Hematopoietic multipotent progenitor cell treated with erythropoietin and hydrocortisone succinate and interleukin-3 and kit ligand, for 17 days (in vitro differentiated cells): Measurements from ENCODE around the gene TSPAN9.

Experiments
- DNase-seq: peaks from one replicate; pipeline ENCODE4 v3.0.0-alpha.2; 2015; ENCODE audit warnings: low spot score

Gene TSPAN9

GRCh38 chr12:3250576-3250975 is 173.4 kb downstream of the TSPAN9 start:
- no peak for DNase-seq

GRCh38 chr12:3251067-3251466 is 173.9 kb downstream of the TSPAN9 start:
- no peak for DNase-seq

GRCh38 chr12:3251691-3252090 is 174.5 kb downstream of the TSPAN9 start:
- no peak for DNase-seq

- no peak for DNase-seq
These were observed 175.3 kb downstream of the TSPAN9 start for GRCh38 chr12:3252450-3252891.

GRCh38 chr12:3253682-3254275 is 176.6 kb downstream of the TSPAN9 start:
- no peak for DNase-seq

GRCh38 chr12:3255057-3255456 is 177.9 kb downstream of the TSPAN9 start:
- DNase-seq = no peak

- DNase-seq = no peak
These were observed 179.0 kb downstream of the TSPAN9 start for GRCh38 chr12:3256103-3256631.

GRCh38 chr12:3257411-3257810 is 180.2 kb downstream of the TSPAN9 start:
- DNase-seq = no peak

- no peak for DNase-seq
These were observed 182.8 kb downstream of the TSPAN9 start for GRCh38 chr12:3259973-3260372.

GRCh38 chr12:3261782-3262359 is 184.7 kb downstream of the TSPAN9 start:
- no peak for DNase-seq

GRCh38 chr12:3262470-3262869 is 185.3 kb downstream of the TSPAN9 start:
- DNase-seq = no peak

- no peak for DNase-seq
These were observed 186.1 kb downstream of the TSPAN9 start for GRCh38 chr12:3263282-3263681.

GRCh38 chr12:3263939-3264922 is 187.1 kb downstream of the TSPAN9 start:
- DNase-seq = no peak

GRCh38 chr12:3265406-3265805 is 188.2 kb downstream of the TSPAN9 start:
- no peak for DNase-seq

GRCh38 chr12:3266638-3267037 is 189.5 kb downstream of the TSPAN9 start:
- no peak for DNase-seq

GRCh38 chr12:3267690-3268089 is 190.5 kb downstream of the TSPAN9 start:
- DNase-seq = no peak

GRCh38 chr12:3269594-3269993 is 192.4 kb downstream of the TSPAN9 start:
- no peak for DNase-seq

- no peak for DNase-seq
These were observed 194.0 kb downstream of the TSPAN9 start for GRCh38 chr12:3271146-3271545.

- DNase-seq = no peak
These were observed 194.5 kb downstream of the TSPAN9 start for GRCh38 chr12:3271639-3272038.

- no peak for DNase-seq
These were observed 195.8 kb downstream of the TSPAN9 start for GRCh38 chr12:3272958-3273357.

- no peak for DNase-seq
These were observed 196.3 kb downstream of the TSPAN9 start for GRCh38 chr12:3273409-3273853.

- DNase-seq = no peak
These were observed 197.5 kb downstream of the TSPAN9 start for GRCh38 chr12:3274664-3275063.
